PC-9 (cell line): ENCODE results near the gene PMM2. TPM values are rescaled to one million over a fixed set of nuclear protein-coding genes. Genes with fewer than 3 reads are reported as not detected.
A peak's percentile ranks its signal among the peaks of the same experiment; 100 is the strongest.

Experiments
- BruUV-seq: library from RNA; stranded (reverse); fragments of 400-500 nt; replicated peaks from 2 replicates; lab custom pipeline; 2021; lab: Mats Ljungman, UMichigan
- CTCF ChIA-PET: fragments of 300-600 bp; sonication (Branson Sonifier 250); formaldehyde crosslinking; loops from one replicate; lab custom pipeline; 2022; ENCODE audit warnings: antibody characterized with exemption; lab: Charles Lee
- POLR2A ChIA-PET: fragments of 300-600 bp; sonication (Branson Sonifier 250); formaldehyde crosslinking; loops from one replicate; lab custom pipeline; 2022; ENCODE audit warnings: antibody characterized with exemption; ENCODE audit not compliant: unreplicated experiment; lab: Charles Lee
- DNase-seq, 2 experiments: peaks; one replicate each; pipeline versions ENCODE4 v3.0.0 to v3.0.0-alpha.2; 2015 to 2022; ENCODE audit warnings: mixed read lengths in 1 of 2
- H2AFZ ChIP-seq: fragments of 200-600 bp; sonication (generic); 2 replicates; pipeline ENCODE4 v1.8.1; 2017; ENCODE audit warnings: antibody characterized with exemption
- H3F3A ChIP-seq: fragments of 200-600 bp; sonication (generic); 2 replicates; pipeline ENCODE4 v1.8.1; 2017; ENCODE audit warnings: antibody characterized with exemption, mild to moderate bottlenecking, low read depth; ENCODE audit not compliant: insufficient read depth
- H3K27ac ChIP-seq: fragments of 200-600 bp; sonication (generic); 2 replicates; pipeline ENCODE4 v1.6.1; 2016; ENCODE audit warnings: mixed run types
- H3K27me3 ChIP-seq: fragments of 200-600 bp; sonication (generic); 2 replicates; pipeline ENCODE4 v1.6.1; 2016; ENCODE audit warnings: low read depth, mixed run types; ENCODE audit not compliant: insufficient read depth
- H3K36me3 ChIP-seq: fragments of 200-600 bp; sonication (generic); 2 replicates; pipeline ENCODE4 v1.6.1; 2016; ENCODE audit warnings: low read depth, mixed run types
- H3K4me1 ChIP-seq: fragments of 200-600 bp; sonication (generic); replicated peaks from 2 replicates; pipeline ENCODE4 v1.6.1; 2016; ENCODE audit warnings: mixed run types; ENCODE audit not compliant: insufficient read depth
- H3K4me2 ChIP-seq: fragments of 200-600 bp; sonication (generic); 2 replicates; pipeline ENCODE4 v1.6.1; 2017; ENCODE audit warnings: mixed run types
- H3K4me3 ChIP-seq: fragments of 200-600 bp; sonication (generic); 2 replicates; pipeline ENCODE4 v1.6.1; 2016; ENCODE audit warnings: mixed run types
- H3K79me2 ChIP-seq: fragments of 200-600 bp; sonication (generic); 2 replicates; pipeline ENCODE4 v1.6.1; 2017; ENCODE audit warnings: low read depth, mixed run types
- H3K9me2 ChIP-seq: fragments of 200-600 bp; sonication (generic); 2 replicates; pipeline ENCODE4 v1.8.1; 2017; ENCODE audit warnings: mild to moderate bottlenecking; ENCODE audit not compliant: insufficient read depth
- H3K9me3 ChIP-seq: fragments of 200-600 bp; sonication (generic); 2 replicates; pipeline ENCODE4 v1.8.1; 2016; ENCODE audit warnings: low read depth; ENCODE audit not compliant: insufficient read depth
- H4K20me1 ChIP-seq: fragments of 200-600 bp; sonication (generic); 2 replicates; pipeline ENCODE4 v1.8.1; 2017; ENCODE audit not compliant: insufficient read depth
- EZH2 ChIP-seq: fragments of 200-600 bp; sonication (generic); IDR thresholded peaks from 2 replicates; pipeline ENCODE4 v1.8.0; 2017; ENCODE audit warnings: antibody characterized with exemption, low read depth
- intact Hi-C: fragments of 100-400 bp; cut with micrococcal nuclease; formaldehyde crosslinking; loops from one replicate; pipeline ENCODE4 v1.10.0; 2022; ENCODE audit not compliant: unreplicated experiment
- total RNA-seq: library from RNA; stranded (reverse); gene quantifications from 2 replicates; pipeline ENCODE4 v1.2.3, GENCODE V29; 2021
- TF ChIP-seq, protein P1 (sequence below): fragments of 200-600 bp; sonication (generic); conservative IDR thresholded peaks from 2 replicates; pipeline ENCODE4 v1.6.1; 2017; ENCODE audit warnings: mixed run types, antibody characterized with exemption, mild to moderate bottlenecking, moderate library complexity

Gene PMM2
- total RNA-seq, 1 experiment from 2014 or later, result 54.4 TPM

DNA sequence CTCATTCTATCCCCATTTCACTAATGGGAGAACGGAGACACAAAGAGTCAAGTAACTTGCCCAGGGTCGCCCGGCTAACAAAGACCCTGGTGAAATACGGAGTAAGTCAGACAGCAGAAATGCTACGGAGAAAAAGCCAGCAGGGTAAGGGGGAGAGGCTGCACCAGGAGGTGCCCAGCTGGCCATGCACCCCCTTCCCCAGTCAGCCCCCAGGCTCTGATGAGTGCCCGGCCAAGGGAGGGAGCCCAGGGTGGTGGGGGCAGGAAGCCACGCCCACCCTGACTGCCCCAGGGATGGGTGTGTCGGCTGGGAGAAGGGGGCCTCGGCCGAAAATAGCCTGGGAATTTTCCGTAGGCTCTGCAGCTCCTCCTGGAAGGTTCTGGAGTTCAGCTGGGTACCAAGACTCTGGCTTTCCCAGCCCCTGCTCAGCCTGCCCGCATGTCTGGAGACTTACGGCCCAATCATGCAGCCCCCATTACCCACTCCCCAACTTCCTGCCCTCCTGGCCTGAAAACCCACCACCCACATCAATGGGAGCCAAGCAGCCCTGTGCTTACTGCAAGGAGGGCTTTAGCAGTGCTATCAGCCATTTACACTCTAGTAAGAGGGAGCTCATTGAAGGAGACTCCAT lies 67.0 kb downstream of the PMM2 start:
- BruUV-seq, result no TSS peak
- H3K4me1 ChIP-seq, result peaks cover 32% of the 10 kb centered on the region
- H3K27me3 ChIP-seq, result no peaks in the 10 kb centered on the region
- CTCF ChIA-PET, result interaction anchor here (0.7 kb wide), 1 partner anchor 16 kb away, joined by 4 read pairs; no protein-coding TSS in a partner anchor
- H3K36me3 ChIP-seq, result no peaks in the 10 kb centered on the region
- intact Hi-C loops, result no loop called here
- no peak overlapping the region for H2AFZ ChIP-seq
- H3K9me3 ChIP-seq, result no peaks in the 10 kb centered on the region
- H3K27ac ChIP-seq, result no peak overlapping the region
- no peak for DNase-seq
- peak overlapping the region; percentile 7; the same call in 1 of the 2 replicates for H3K4me2 ChIP-seq
- TF ChIP-seq, protein P1, sequence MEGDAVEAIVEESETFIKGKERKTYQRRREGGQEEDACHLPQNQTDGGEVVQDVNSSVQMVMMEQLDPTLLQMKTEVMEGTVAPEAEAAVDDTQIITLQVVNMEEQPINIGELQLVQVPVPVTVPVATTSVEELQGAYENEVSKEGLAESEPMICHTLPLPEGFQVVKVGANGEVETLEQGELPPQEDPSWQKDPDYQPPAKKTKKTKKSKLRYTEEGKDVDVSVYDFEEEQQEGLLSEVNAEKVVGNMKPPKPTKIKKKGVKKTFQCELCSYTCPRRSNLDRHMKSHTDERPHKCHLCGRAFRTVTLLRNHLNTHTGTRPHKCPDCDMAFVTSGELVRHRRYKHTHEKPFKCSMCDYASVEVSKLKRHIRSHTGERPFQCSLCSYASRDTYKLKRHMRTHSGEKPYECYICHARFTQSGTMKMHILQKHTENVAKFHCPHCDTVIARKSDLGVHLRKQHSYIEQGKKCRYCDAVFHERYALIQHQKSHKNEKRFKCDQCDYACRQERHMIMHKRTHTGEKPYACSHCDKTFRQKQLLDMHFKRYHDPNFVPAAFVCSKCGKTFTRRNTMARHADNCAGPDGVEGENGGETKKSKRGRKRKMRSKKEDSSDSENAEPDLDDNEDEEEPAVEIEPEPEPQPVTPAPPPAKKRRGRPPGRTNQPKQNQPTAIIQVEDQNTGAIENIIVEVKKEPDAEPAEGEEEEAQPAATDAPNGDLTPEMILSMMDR, result no peak
- TF ChIP-seq EZH2, result no peak
- POLR2A ChIA-PET, result interaction anchor here (0.6 kb wide), 1 partner anchor 47 kb away, joined by 6 read pairs; no protein-coding TSS in a partner anchor
- H3K4me3 ChIP-seq, result no peak overlapping the region
- H3K79me2 ChIP-seq, result peaks cover 83% of the 10 kb centered on the region
- peaks cover 12% of the 10 kb centered on the region; the same call in 1 of the 2 replicates for H3F3A ChIP-seq
- H3K9me2 ChIP-seq, result no peaks in the 10 kb centered on the region
- peaks cover 65% of the 10 kb centered on the region for H4K20me1 ChIP-seq

DNA sequence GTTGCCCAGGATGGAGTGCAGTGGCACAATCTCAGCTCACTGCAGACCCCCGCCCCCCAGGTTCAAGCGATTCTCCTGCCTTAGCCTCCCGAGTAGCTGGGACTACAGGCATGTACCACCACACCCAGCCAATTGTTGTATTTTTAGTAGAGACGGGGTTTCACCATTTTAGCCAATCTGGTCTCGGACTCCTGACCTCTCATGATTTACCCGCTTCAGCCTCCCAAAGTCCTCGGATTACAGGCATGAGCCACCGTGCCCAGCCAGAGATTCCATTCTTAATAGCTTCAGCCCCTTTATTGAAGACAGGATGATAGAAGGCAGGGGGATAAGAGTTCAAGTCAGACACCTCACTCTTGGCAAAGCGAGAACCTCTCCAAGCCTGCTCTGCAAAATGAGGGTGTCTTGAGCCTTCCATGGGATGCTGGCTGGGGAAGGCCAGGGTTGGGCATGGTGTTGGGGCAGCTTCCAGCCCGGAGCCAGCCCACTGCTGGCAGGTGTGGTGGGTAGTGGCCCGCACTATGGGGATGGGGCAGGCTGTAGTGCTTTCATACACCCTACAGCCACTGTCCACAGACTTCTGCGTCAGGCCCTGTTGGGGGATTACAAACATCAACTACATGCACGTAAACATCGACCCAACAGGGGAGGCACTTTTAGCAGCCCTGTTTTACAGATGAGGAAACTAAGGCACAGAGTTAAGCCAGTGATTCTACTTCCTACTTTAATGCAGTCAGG lies 67.7 kb downstream of the PMM2 start:
- intact Hi-C loops, result no loop called here
- no peaks in the 10 kb centered on the region for H3K27me3 ChIP-seq
- peak overlapping the region; percentile 7; the same call in 1 of the 2 replicates for H3K4me2 ChIP-seq
- H3K9me3 ChIP-seq, result no peaks in the 10 kb centered on the region
- DNase-seq, result no peak
- no peak overlapping the region for H3K27ac ChIP-seq
- ChIA-PET POLR2A (interaction anchor here (0.6 kb wide), 1 partner anchor 46 kb away, joined by 6 read pairs; no protein-coding TSS in a partner anchor), CTCF (interaction anchor here (0.6 to 0.7 kb wide), 2 partner anchors 15 to 19 kb away, joined by 4 read pairs; no protein-coding TSS in a partner anchor)
- peaks cover 29% of the 10 kb centered on the region for H3K4me1 ChIP-seq
- H2AFZ ChIP-seq, result no peak overlapping the region
- peaks cover 58% of the 10 kb centered on the region for H4K20me1 ChIP-seq
- no peak overlapping the region for H3K4me3 ChIP-seq
- TSS peak; percentile 5 for BruUV-seq
- TF ChIP-seq, protein P1, result no peak
- TF ChIP-seq EZH2, result no peak
- peaks cover 16% of the 10 kb centered on the region for H3F3A ChIP-seq
- H3K79me2 ChIP-seq, result peaks cover 76% of the 10 kb centered on the region
- no peaks in the 10 kb centered on the region for H3K9me2 ChIP-seq
- H3K36me3 ChIP-seq, result no peaks in the 10 kb centered on the region

DNA sequence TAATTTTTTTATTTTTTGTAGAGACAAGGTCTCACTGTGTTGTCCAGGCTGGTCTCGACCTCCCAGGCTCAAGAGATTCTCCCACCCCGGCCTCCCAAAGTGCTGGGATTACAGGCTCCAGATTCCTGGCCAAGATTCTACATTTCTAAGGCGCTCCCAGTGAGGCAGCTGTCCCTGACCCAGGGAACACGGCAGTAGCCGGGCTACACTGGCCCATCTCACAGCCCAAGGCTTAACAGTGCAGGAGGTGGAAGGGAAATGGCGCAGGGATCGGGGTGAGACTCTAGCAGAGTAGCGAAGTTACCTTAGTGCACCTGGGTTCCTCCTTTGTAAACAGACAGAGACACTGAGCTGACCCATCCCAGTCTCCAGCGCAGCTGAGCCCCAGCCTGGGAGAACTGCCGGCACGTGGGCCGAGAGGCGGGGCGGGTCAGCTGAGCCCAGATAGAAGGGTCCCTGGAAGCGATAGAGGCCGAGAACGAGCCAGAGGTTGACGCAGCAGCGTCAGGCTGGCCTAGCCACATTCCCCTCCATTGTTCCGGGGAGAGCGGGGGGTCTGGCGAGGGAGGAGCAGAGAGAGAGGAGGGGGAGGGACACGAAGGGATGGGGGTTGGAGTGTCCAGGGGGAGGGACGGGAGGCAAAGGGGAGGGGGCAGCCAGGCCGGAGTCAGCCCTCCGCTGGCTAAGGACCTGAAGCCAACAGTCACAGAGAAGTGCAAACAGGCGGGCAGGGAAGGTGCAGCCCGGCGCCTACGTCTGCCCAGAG lies 68.7 kb downstream of the PMM2 start:
- H3K4me3 ChIP-seq, result no peak overlapping the region
- no peaks in the 10 kb centered on the region for H3K36me3 ChIP-seq
- H4K20me1 ChIP-seq, result peaks cover 49% of the 10 kb centered on the region
- no peak for DNase-seq
- peaks cover 20% of the 10 kb centered on the region for H3F3A ChIP-seq
- H3K9me2 ChIP-seq, result no peaks in the 10 kb centered on the region
- peaks cover 33% of the 10 kb centered on the region for H3K4me1 ChIP-seq
- TF ChIP-seq EZH2, result no peak
- TF ChIP-seq, protein P1, result no peak
- POLR2A ChIA-PET, result interaction anchor here (0.6 kb wide), 1 partner anchor 14 kb away, joined by 3 read pairs; no protein-coding TSS in a partner anchor
- H3K27ac ChIP-seq, result no peak overlapping the region
- CTCF ChIA-PET, result interaction anchor here (0.6 kb wide), 1 partner anchor 18 kb away, joined by 4 read pairs; no protein-coding TSS in a partner anchor
- intact Hi-C loops, result no loop called here
- no peaks in the 10 kb centered on the region for H3K27me3 ChIP-seq
- no peak overlapping the region; the same call in 1 of the 2 replicates for H3K4me2 ChIP-seq
- no peaks in the 10 kb centered on the region for H3K9me3 ChIP-seq
- H2AFZ ChIP-seq, result no peak overlapping the region
- BruUV-seq, result no TSS peak
- H3K79me2 ChIP-seq, result peaks cover 69% of the 10 kb centered on the region
